Lower leg skin (tissue), 3 donors: Measurements from ENCODE around the gene WDR20.

Source experiments
- CTCF ChIP-seq, 3 donors: fragments of 450-650 bp; IDR thresholded peaks; one replicate each; pipeline ENCODE4 v1.5.1; 2016; ENCODE audit warnings: antibody characterized with exemption in 3 of 3, mild to moderate bottlenecking in 3 of 3, moderate library complexity in 2 of 3
- POLR2A ChIP-seq, 2 donors: fragments of 450-650 bp; IDR thresholded peaks; one replicate each; pipeline ENCODE4 v1.6.1; 2016 to 2017; ENCODE audit warnings: antibody characterized with exemption in 2 of 2, mild to moderate bottlenecking in 1 of 2, moderate library complexity in 1 of 2

- TF ChIP-seq POLR2A (IDR thresholded peaks at IDR 0.05), result no peak
- TF ChIP-seq CTCF (IDR thresholded peaks at IDR 0.05), result no peak
These were observed 11.0 kb downstream of the WDR20 start for GRCh38 chr14:102150744-102151143.
